Amniotic epithelial cell (primary cell): ENCODE data around the gene EMC6.
A peak's percentile ranks its signal among the peaks of the same experiment; 100 is the strongest.

ENCODE experiments used
- DNase-seq: peaks from one replicate; pipeline ENCODE4 v3.0.0-alpha.2; 2010; ENCODE audit warnings: low read depth

The EMC6 gene

GRCh38 chr17:3668279-3669084 lies at the start of gene EMC6, which contains the start of gene TAX1BP3:
TSS of gene EMC6 (plus strand) at chr17:3668812. CDS start at chr17:3669147, 335 bp downstream.
TSS of gene TAX1BP3 (minus strand) at chr17:3668578. CDS start at chr17:3668526, 52 bp downstream.
- DNase-seq, result peak; percentile 92

DNA sequence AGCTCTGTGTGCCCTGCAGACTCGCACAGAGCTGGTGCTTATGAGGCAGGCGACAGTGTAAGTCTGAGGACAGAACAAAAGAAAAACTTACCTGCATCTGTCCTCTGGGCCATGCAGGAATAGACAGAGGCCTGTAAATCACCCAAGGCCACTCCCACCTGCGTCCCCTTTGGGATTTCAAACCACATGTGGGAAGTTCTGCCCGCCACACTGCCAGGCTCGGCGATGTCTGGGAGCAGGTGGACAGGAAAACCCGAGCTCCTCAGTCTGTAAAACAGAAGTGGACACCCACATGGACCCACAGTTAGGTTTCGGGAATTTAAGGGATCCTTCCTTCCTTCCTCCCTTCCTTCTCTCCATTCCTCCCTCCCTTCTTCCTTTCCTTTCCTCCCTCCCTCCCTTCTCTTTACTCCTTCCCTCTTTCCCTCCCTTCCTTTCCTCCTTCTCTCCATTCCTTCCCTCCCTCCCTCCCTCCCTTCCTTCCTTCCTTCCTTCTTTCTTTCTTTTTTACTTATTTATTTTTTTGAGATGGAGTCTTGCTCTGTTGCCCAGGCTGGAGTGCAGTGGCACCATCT lies 47.4 kb upstream of the EMC6 start:
- DNase-seq, result no peak

DNA sequence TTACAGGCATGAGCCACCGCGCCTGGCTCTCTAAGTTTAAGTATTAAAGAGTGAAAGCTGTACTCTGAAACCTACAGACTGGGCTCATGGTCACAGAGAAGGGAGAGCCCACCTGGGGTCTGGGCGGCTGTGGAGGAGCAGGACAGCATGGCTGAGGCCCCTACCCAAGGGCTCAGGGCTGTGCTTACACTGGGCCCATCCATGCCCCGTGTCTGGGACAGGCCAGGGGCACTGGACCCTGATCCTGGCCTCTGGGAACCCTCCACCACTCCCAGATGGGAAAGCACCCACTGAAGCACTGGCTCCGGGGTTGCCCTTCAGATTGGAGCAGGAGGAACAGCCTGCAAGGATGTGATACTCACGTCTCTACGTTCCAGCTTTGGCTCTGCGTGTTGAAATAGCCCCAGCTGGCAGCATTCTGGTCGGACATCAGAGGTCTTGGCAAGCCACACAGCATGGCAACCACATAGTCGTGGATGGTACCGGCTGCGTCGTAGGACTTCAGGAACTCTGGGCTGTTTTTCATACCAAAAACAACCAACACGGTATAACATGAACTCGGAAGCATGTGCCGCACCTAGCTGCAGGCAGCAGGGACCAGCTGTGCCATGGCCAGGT lies 45.5 kb upstream of the EMC6 start:
- DNase-seq, result no peak

GRCh38 chr17:3626831-3627768 lies 41.5 kb upstream of the EMC6 start:
- no peak for DNase-seq

DNA sequence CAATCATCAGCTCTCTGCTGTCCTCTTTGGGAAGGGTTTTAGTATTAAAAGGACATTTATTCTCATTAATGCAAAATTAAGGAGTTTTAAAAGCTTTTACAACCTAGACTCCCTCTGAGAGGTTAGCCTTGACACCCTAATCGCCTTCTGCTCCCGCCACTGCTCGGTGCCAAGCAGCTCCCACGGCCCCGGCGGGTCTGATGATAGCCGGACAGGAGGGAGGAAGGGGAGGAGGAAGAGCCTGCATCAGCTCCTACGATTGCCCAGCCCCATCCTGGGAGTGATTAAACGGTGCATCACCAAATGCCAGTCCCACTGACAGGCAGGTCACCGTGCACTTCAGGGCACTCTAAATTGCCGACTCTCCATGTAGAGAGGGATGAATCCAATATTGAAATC lies 40.8 kb upstream of the EMC6 start:
- no peak for DNase-seq

GRCh38 chr17:3630781-3631180 lies 37.8 kb upstream of the EMC6 start:
- no peak for DNase-seq

DNA sequence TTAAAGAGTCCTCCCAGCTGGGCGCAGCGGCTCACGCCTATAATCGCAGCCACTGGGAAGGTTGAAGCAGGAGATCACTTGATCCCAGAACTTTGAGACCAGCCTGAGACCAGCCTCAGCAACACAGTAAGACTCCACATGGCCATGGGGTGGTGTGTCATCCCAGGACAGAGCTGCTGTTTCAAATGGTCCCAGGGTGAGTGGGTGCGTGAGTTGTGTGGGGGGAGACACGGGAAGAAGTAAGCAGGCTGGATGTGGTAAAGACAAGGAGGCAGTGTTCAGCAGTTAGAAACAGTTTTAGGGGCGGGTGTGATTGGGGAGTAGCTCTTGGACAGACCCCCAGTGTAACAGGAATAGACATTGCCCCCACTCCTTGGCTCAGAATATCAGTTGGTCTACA lies 36.3 kb upstream of the EMC6 start:
- no peak for DNase-seq

GRCh38 chr17:3635474-3636153 lies 33.0 kb upstream of the EMC6 start:
- DNase-seq, result no peak

- peak; percentile 93 for DNase-seq
Observed at GRCh38 chr17:3636154-3636907, 32.3 kb upstream of the EMC6 start, which contains the start of the genes CTNS and SHPK. TSS of gene CTNS (plus strand) at chr17:3636760. CDS start at chr17:3640207, 3,447 bp downstream. TSS of gene SHPK (minus strand) at chr17:3636250. CDS start at chr17:3636219, 31 bp downstream.

DNA sequence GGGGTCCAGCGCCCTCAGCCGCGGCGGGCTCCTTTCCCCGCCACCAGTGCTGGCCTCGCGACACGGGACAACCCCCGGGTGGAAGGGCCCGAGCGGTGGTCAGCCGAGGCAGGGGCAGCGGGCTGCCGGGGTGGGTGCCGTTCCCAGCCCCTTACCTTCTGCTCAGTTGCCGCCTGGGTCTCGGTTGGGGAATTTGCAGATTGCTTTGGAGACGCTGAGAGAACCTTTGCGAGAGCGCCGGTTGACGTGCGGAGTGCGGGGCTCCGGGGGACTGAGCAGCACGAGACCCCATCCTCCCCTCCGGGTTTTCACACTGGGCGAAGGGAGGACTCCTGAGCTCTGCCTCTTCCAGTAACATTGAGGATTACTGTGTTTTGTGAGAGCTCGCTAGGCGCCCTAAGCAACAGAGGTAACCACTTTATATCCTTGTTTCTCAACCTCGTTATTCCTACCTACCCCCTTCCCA lies 31.7 kb upstream of the EMC6 start:
- no peak for DNase-seq

GRCh38 chr17:3639981-3640596 lies 28.5 kb upstream of the EMC6 start:
- DNase-seq, result peak; percentile 53

DNA sequence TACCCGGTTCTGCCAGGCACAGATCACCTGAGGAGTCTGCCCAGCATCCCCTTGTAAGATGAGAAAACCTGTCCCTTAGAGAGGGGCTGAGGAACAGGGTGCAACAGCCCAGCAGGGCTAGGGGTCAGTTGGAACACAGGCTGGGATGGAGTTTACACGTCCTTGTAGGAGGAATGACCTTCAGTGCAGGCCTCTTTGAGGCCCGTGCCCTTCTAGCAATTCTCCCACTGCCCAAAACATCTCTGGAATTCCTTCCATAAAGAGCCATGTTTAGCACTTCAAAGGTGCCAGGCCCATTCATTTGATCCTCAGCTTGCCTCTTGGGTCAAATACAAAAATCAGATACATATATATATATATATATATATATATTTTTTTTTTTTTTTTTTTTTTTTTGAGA lies 27.6 kb upstream of the EMC6 start:
- DNase-seq, result no peak

GRCh38 chr17:3641717-3642486 lies 26.7 kb upstream of the EMC6 start:
- peak; percentile 85 for DNase-seq

GRCh38 chr17:3643889-3644349 lies 24.7 kb upstream of the EMC6 start:
- peak; percentile 41 for DNase-seq

GRCh38 chr17:3645310-3645709 lies 23.3 kb upstream of the EMC6 start:
- DNase-seq, result no peak

GRCh38 chr17:3647251-3647650 lies 21.4 kb upstream of the EMC6 start:
- no peak for DNase-seq

GRCh38 chr17:3647769-3648555 lies 20.6 kb upstream of the EMC6 start:
- peak; percentile 75 for DNase-seq

DNA sequence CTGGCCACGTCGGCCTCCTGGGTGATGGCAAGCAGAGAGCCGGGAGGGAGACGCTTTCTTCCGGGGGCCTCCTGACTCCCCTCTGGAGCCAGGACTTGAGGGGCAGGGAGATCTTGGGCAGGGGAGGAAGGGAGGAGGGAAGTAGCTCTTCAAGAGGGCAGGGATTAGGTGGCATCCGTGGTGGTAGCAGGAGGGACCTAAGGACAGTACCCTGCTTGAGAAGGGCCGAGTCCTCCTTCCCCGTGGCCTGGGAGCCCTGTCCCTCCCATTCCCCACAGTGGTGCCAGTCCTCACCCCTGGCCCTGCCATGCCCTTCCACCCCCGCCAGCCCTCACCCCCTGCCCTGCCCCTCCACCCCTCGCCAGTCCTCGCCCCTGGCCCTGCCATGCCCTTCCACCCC lies 12.8 kb upstream of the EMC6 start:
- DNase-seq, result no peak
